Progenitor cell of endocrine pancreas (in vitro differentiated cells): Measurements from ENCODE around the gene ITGB6. TPM values are rescaled to one million over a fixed set of nuclear protein-coding genes. Genes with fewer than 3 reads are reported as not detected.

Experiments used
- DNase-seq: peaks from one replicate; pipeline ENCODE4 v3.0.0; 2021; ENCODE audit warnings: low spot score; ENCODE audit not compliant: unreplicated experiment
- H3K27ac Mint-ChIP-seq: 2 replicates; pipeline ENCODE4 v1.8.0; 2021; ENCODE audit warnings: mild to moderate bottlenecking, moderate library complexity, mixed read lengths
- H3K27me3 Mint-ChIP-seq: 2 replicates; pipeline ENCODE4 v1.8.0; 2021; ENCODE audit warnings: mixed read lengths
- H3K36me3 Mint-ChIP-seq: 2 replicates; pipeline ENCODE4 v1.8.0; 2022; ENCODE audit warnings: mixed read lengths; ENCODE audit not compliant: insufficient read depth
- H3K4me1 Mint-ChIP-seq: 2 replicates; pipeline ENCODE4 v1.8.0; 2021; ENCODE audit warnings: low read depth, mixed read lengths
- H3K4me3 Mint-ChIP-seq: 2 replicates; pipeline ENCODE4 v1.8.0; 2021; ENCODE audit warnings: low read depth, mild to moderate bottlenecking, moderate library complexity, mixed read lengths
- H3K9me3 Mint-ChIP-seq: 2 replicates; pipeline ENCODE4 v1.8.0; 2021; ENCODE audit warnings: low read depth, mixed read lengths
- CTCF ChIP-seq: fragments of 200-600 bp; sonication (generic); IDR thresholded peaks from one replicate; pipeline ENCODE4 v1.5.0; 2021; ENCODE audit warnings: antibody characterized with exemption, mild to moderate bottlenecking; ENCODE audit not compliant: unreplicated experiment
- total RNA-seq: library from RNA; stranded (reverse); gene quantifications from 2 replicates; pipeline ENCODE4 v1.2.1, GENCODE V29; 2021

ITGB6 gene
- total RNA-seq, 1 donor from 2014 or later: 6.7 TPM

GRCh38 chr2:160051371-160051800 lies 148.7 kb downstream of the ITGB6 start:
- H3K27me3 Mint-ChIP-seq: peaks cover 20% of the 10 kb centered on the region
- no peaks in the 10 kb centered on the region for H3K36me3 Mint-ChIP-seq
- peaks cover 11% of the 10 kb centered on the region for H3K4me1 Mint-ChIP-seq
- H3K27ac Mint-ChIP-seq: no peak overlapping the region
- H3K4me3 Mint-ChIP-seq: no peak overlapping the region
- no peak for DNase-seq
- no peaks in the 10 kb centered on the region for H3K9me3 Mint-ChIP-seq
- no peak for TF ChIP-seq CTCF

- peaks cover 11% of the 10 kb centered on the region for H3K4me1 Mint-ChIP-seq
- no peaks in the 10 kb centered on the region for H3K9me3 Mint-ChIP-seq
- TF ChIP-seq CTCF: no peak
- H3K36me3 Mint-ChIP-seq: no peaks in the 10 kb centered on the region
- DNase-seq: no peak
- no peak overlapping the region for H3K27ac Mint-ChIP-seq
- H3K27me3 Mint-ChIP-seq: peaks cover 17% of the 10 kb centered on the region
- no peak overlapping the region for H3K4me3 Mint-ChIP-seq
Measured at GRCh38 chr2:160050147-160050546, 149.9 kb downstream of the ITGB6 start.

Other genes starting within 250 kb of the ITGB6 start
- gene PLA2R1, start 137.7 kb downstream of the ITGB6 start, total RNA-seq: 1.3 and 1.7 TPM in 2 replicates